DND-41 (cell line): Measurements from ENCODE around the gene BSND.

Source experiments
- ATAC-seq: fragments of 200-7000 bp; cut with Tn5 transposase; 3 replicates; pipeline ENCODE4 v1.9.1; 2021; ENCODE audit warnings: low read depth; ENCODE audit not compliant: insufficient read depth
- DNase-seq: peaks from one replicate; pipeline ENCODE4 v3.0.0-alpha.2; 2020
- H2AFZ ChIP-seq: 2 replicates; pipeline ENCODE4 v1.6.0; 2012; ENCODE audit warnings: low read depth, low read length
- H3K27ac ChIP-seq: 2 replicates; pipeline ENCODE4 v1.5.1; 2012; ENCODE audit warnings: low read length, inconsistent platforms
- H3K27me3 ChIP-seq: fragments of 200-600 bp; sonication (generic); 2 replicates; pipeline ENCODE4 v1.6.0; 2012; ENCODE audit warnings: low read length, mild to moderate bottlenecking, inconsistent platforms; ENCODE audit not compliant: insufficient read depth, poor library complexity
- H3K36me3 ChIP-seq: 2 replicates; pipeline ENCODE4 v1.5.1; 2012; ENCODE audit warnings: low read length, inconsistent platforms; ENCODE audit not compliant: insufficient read depth
- H3K4me1 ChIP-seq: 2 replicates; pipeline ENCODE4 v1.5.1; 2012; ENCODE audit warnings: mild to moderate bottlenecking, low read length; ENCODE audit not compliant: insufficient read depth
- H3K4me2 ChIP-seq: 2 replicates; pipeline ENCODE4 v1.6.0; 2012; ENCODE audit warnings: mild to moderate bottlenecking, moderate library complexity, low read length, inconsistent platforms; ENCODE audit not compliant: insufficient read depth
- H3K4me3 ChIP-seq, 2 experiments: fragments of 200-600 bp in 1 of 2; shearing (Covaris generic) in 1 of 2; 2 replicates each; pipeline ENCODE4 v1.5.1; 2012 to 2016; ENCODE audit warnings: inconsistent platforms in 2 of 2, low read length in 2 of 2, mild to moderate bottlenecking in 2 of 2, low read depth in 1 of 2, moderate library complexity in 1 of 2
- H3K79me2 ChIP-seq: 2 replicates; pipeline ENCODE4 v1.6.0; 2012; ENCODE audit warnings: low read length, inconsistent platforms; ENCODE audit not compliant: insufficient read depth
- H3K9ac ChIP-seq: 2 replicates; pipeline ENCODE4 v1.6.0; 2012; ENCODE audit warnings: low read depth, mild to moderate bottlenecking, inconsistent platforms, low read length, moderate library complexity
- H3K9me3 ChIP-seq: 2 replicates; pipeline ENCODE4 v1.5.1; 2012; ENCODE audit warnings: low read length, moderate library complexity, mild to moderate bottlenecking, inconsistent platforms; ENCODE audit not compliant: insufficient read depth, severe bottlenecking
- H4K20me1 ChIP-seq: 2 replicates; pipeline ENCODE4 v1.6.0; 2012; ENCODE audit warnings: low read length; ENCODE audit not compliant: insufficient read depth
- EZH2 ChIP-seq: IDR thresholded peaks from 3 replicates; pipeline ENCODE4 v1.6.1; 2012; ENCODE audit warnings: borderline replicate concordance, low read depth, mild to moderate bottlenecking, moderate library complexity, low read length, inconsistent platforms; ENCODE audit not compliant: severe bottlenecking
- TF ChIP-seq, protein P1 (sequence below): IDR thresholded peaks from 2 replicates; pipeline ENCODE4 v1.5.1; 2012; ENCODE audit warnings: borderline replicate concordance, low read length, moderate library complexity, mild to moderate bottlenecking; ENCODE audit not compliant: poor library complexity, severe bottlenecking; ENCODE audit errors: extremely low read depth

BSND gene

DNA sequence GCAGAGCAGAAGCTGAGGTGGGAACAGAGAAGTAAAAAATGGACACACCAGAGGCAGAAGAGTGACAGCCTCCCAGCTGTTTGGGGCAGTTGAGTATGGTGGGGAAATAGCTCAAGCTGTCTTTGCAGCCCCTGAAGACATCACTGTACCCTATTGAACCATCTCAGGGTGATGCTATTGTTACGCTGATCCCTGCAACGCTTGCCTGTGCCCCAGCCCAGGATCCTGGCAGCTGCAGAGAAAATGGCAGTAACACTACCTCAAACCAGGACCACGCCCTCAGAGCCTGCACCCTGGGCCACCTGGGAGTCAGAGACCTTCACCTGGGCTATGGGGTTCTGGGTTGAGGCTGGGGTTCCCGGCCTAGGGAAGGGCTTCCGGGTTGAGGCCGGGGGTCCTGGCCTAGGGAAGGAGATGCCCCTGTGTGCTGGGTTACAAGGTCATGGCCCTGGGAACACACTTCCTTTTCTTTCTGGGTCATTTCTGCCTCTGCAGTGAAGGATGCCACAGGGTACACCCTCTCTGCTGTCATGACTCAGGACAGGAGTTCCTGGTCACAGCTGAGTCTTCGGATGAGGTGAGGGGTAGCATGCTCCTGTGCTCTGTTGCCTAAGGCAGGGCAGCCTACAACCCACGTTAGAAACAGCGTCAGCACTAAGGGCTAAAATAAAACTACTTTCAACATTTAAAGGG is 11.6 kb downstream of the BSND start:
- Histone ChIP-seq H3K9me3 (no peaks in the 10 kb centered on the region), H3K27me3 (peaks cover 10% of the 10 kb centered on the region), H3K27ac (no peak overlapping the region), H3K9ac (no peak overlapping the region), H2AFZ (no peak overlapping the region), H4K20me1 (no peaks in the 10 kb centered on the region), H3K4me3 (no peak overlapping the region), H3K36me3 (no peaks in the 10 kb centered on the region), H3K79me2 (no peaks in the 10 kb centered on the region), H3K4me2 (no peak overlapping the region), H3K4me1 (no peaks in the 10 kb centered on the region)
- ATAC-seq (no peak), DNase-seq (no peak)
- no peak for TF ChIP-seq EZH2
- TF ChIP-seq, protein P1, sequence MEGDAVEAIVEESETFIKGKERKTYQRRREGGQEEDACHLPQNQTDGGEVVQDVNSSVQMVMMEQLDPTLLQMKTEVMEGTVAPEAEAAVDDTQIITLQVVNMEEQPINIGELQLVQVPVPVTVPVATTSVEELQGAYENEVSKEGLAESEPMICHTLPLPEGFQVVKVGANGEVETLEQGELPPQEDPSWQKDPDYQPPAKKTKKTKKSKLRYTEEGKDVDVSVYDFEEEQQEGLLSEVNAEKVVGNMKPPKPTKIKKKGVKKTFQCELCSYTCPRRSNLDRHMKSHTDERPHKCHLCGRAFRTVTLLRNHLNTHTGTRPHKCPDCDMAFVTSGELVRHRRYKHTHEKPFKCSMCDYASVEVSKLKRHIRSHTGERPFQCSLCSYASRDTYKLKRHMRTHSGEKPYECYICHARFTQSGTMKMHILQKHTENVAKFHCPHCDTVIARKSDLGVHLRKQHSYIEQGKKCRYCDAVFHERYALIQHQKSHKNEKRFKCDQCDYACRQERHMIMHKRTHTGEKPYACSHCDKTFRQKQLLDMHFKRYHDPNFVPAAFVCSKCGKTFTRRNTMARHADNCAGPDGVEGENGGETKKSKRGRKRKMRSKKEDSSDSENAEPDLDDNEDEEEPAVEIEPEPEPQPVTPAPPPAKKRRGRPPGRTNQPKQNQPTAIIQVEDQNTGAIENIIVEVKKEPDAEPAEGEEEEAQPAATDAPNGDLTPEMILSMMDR: no peak

DNA sequence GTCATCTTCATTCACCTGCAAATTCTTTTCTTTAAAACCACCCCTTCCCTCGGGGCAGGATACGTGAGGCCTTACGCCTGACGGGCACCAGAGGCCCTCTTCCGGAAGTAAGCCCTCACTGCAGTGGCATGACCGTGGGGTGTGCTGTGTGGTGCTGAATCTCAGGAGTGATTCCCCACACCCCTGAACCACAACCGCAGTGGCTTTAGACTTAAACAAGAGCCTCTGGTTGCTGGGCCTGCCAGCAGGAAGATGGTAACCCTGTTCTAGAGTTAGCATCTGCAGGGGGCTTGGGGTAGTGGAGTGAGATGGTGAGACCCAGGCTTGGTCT is 12.1 kb downstream of the BSND start:
- no peak overlapping the region for H3K9ac ChIP-seq
- no peaks in the 10 kb centered on the region for H3K9me3 ChIP-seq
- no peak for DNase-seq
- H3K4me2 ChIP-seq: no peak overlapping the region
- no peaks in the 10 kb centered on the region for H3K79me2 ChIP-seq
- ATAC-seq: no peak
- H3K27ac ChIP-seq: no peak overlapping the region
- TF ChIP-seq, protein P1: no peak
- no peak for TF ChIP-seq EZH2
- no peak overlapping the region for H2AFZ ChIP-seq
- H3K4me1 ChIP-seq: no peaks in the 10 kb centered on the region
- H4K20me1 ChIP-seq: no peaks in the 10 kb centered on the region
- H3K4me3 ChIP-seq: no peak overlapping the region
- no peaks in the 10 kb centered on the region for H3K36me3 ChIP-seq
- H3K27me3 ChIP-seq: peaks cover 14% of the 10 kb centered on the region

GRCh38 chr1:55012661-55013060 is 13.9 kb downstream of the BSND start:
- no peak for TF ChIP-seq EZH2
- TF ChIP-seq, protein P1: no peak
- no peak for DNase-seq
- H4K20me1 ChIP-seq: no peaks in the 10 kb centered on the region

More at GRCh38 chr1:55012661-55013060, 13.9 kb downstream of the BSND start:
- peaks cover 22% of the 10 kb centered on the region for H3K27me3 ChIP-seq
- no peaks in the 10 kb centered on the region for H3K9me3 ChIP-seq
- no peak overlapping the region for H3K27ac ChIP-seq
- no peak overlapping the region for H3K9ac ChIP-seq
- no peak overlapping the region for H2AFZ ChIP-seq
- no peak overlapping the region for H3K4me2 ChIP-seq
- ATAC-seq: no peak
- H3K4me1 ChIP-seq: no peaks in the 10 kb centered on the region
- no peaks in the 10 kb centered on the region for H3K36me3 ChIP-seq
- no peak overlapping the region for H3K4me3 ChIP-seq
- H3K79me2 ChIP-seq: no peaks in the 10 kb centered on the region
